Spleen (tissue), 11 donors: ENCODE results near the gene ADAMTS1. TPM values are rescaled to one million over a fixed set of nuclear protein-coding genes. Genes with fewer than 3 reads are reported as not detected.
A peak's percentile ranks its signal among the peaks of the same experiment; 100 is the strongest.
"Not testable (repeated sequence)": the region's sequence is repeated elsewhere in the genome, so short reads cannot be mapped to it uniquely, and the experiment has no call there.

ENCODE experiments used
- DNase-seq: peaks from one replicate; pipeline ENCODE4 v3.0.0-alpha.2; 2020
- H3K27ac ChIP-seq, 8 donors: fragments of 200-600 bp; sonication (generic) in 7 of 8; 1 replicate in 4 of 8; 2 replicates in 4 of 8; pipeline versions ENCODE4 v1.5.0 to v1.8.0; 2016 to 2021; ENCODE audit warnings: inconsistent platforms in 4 of 8, mild to moderate bottlenecking in 4 of 8, moderate library complexity in 1 of 8
- H3K27me3 ChIP-seq, 7 donors: fragments of 200-600 bp; sonication (generic) in 6 of 7; replicated peaks in 1 of 7; 1 replicate in 4 of 7; 2 replicates in 3 of 7; pipeline versions ENCODE4 v1.5.0 to v1.8.0; 2016 to 2021; ENCODE audit warnings: inconsistent platforms in 3 of 7, mild to moderate bottlenecking in 1 of 7
- H3K36me3 ChIP-seq, 6 donors: fragments of 200-600 bp; sonication (generic) in 5 of 6; 1 replicate in 4 of 6; 2 replicates in 2 of 6; pipeline versions ENCODE4 v1.5.0 to v1.8.0; 2016 to 2021; ENCODE audit warnings: inconsistent platforms in 2 of 6
- H3K4me1 ChIP-seq, 6 donors: fragments of 200-600 bp; sonication (generic) in 5 of 6; 1 replicate in 3 of 6; 2 replicates in 3 of 6; pipeline versions ENCODE4 v1.5.0 to v1.8.0; 2016 to 2021; ENCODE audit warnings: inconsistent platforms in 3 of 6
- H3K4me3 ChIP-seq, 8 donors: fragments of 200-600 bp; sonication (generic) in 7 of 8; 1 replicate in 4 of 8; 2 replicates in 4 of 8; pipeline versions ENCODE4 v1.5.0 to v1.8.0; 2016 to 2021; ENCODE audit warnings: inconsistent platforms in 4 of 8, mild to moderate bottlenecking in 4 of 8, moderate library complexity in 2 of 8
- H3K9me3 ChIP-seq, 8 donors: fragments of 200-600 bp; sonication (generic) in 7 of 8; 1 replicate in 4 of 8; 2 replicates in 4 of 8; pipeline versions ENCODE4 v1.5.0 to v1.8.0; 2016 to 2021; ENCODE audit warnings: inconsistent platforms in 4 of 8
- CTCF ChIP-seq, 11 experiments: fragments of 200-600 bp in 7 of 11; fragments of 450-650 bp in 4 of 11; sonication (generic) in 4 of 11; IDR thresholded peaks in 8 of 11; conservative IDR thresholded peaks in 3 of 11; 1 replicate in 7 of 11; 2 replicates in 4 of 11; pipeline versions ENCODE4 v1.4.0 to v1.8.0; 2016 to 2021; ENCODE audit warnings: antibody characterized with exemption in 11 of 11, inconsistent platforms in 4 of 11, mild to moderate bottlenecking in 1 of 11
- POLR2A ChIP-seq, 3 donors: fragments of 450-650 bp; IDR thresholded peaks; one replicate each; pipeline ENCODE4 v1.5.1; 2017; ENCODE audit warnings: antibody characterized with exemption in 3 of 3, mild to moderate bottlenecking in 1 of 3
- POLR2AphosphoS5 ChIP-seq, 3 donors: sonication (generic); formaldehyde crosslinking; IDR thresholded peaks; one replicate each; pipeline ENCODE4 v1.5.1; 2017; ENCODE audit warnings: antibody characterized with exemption in 3 of 3
- WGBS, 5 donors: extraction: QIAGEN DNeasy Blood & Tissue Kit in 3 of 5; methylation state at CpG; one replicate each; pipeline versions ENCODE4 v1.1.5 to v1.1.7; 2013 to 2018; 5-methylcytosine and 5-hydroxymethylcytosine counted together
- intact Hi-C: fragments of 100-400 bp; cut with DNase I; formaldehyde crosslinking; loops from one replicate; pipeline ENCODE4 v1.15.0; 2023; ENCODE audit warnings: low total_unique reads
- polyA plus RNA-seq, 3 donors: library from polyadenylated mRNA; stranded (reverse); fragments of 200-250 nt; gene quantifications; one replicate each; pipeline ENCODE4 v1.2.1, GENCODE V29; 2013
- total RNA-seq, 7 donors: library from RNA; depleted of rRNA in 3 of 7; stranded (reverse); fragments of >200 nt in 3 of 7; fragmentation: NEBNext Ultra II Directional in 4 of 7; extraction: Animal tissue kit (Norgen Biotek cat#: 25700) in 4 of 7; gene quantifications; one replicate each; pipeline versions ENCODE4 v1.1.0 to v1.2.1, GENCODE V29; 2016 to 2021
- donor health status: healthy with polysubstance abuse.
- donor health status: DM: no; HTN: no; CAD: no; lungs with moderate emphysema.
- donor health status: DM: no; HTN: no; CAD: no.
- donor health status: Bipolar disorder and iron deficiency.
- donor health status: healthy.
- donor health status: DM: no; HTN: no; CAD: no.
- donor health status: DM: yes; HTN: yes; CAD: no.

The ADAMTS1 gene
- total and polyA plus RNA-seq, 10 donors = 2.3 to 71.6 (median 21.9) TPM

GRCh38 chr21:26881504-26882228 lies 36.5 kb upstream of the ADAMTS1 start:
- Histone ChIP-seq H3K27me3 (no peaks in the 10 kb centered on the region), H3K9me3 (no peaks in the 10 kb centered on the region), H3K4me1 (no peaks in the 10 kb centered on the region), H3K27ac (no peak overlapping the region), H3K4me3 (no peak overlapping the region), H3K36me3 (no peaks in the 10 kb centered on the region)
- 52 to 60% (median 56%) methylated on average over 4 of the region's 4 CpGs for WGBS, 5 donors
- no peak for TF ChIP-seq POLR2A (IDR thresholded peaks at IDR 0.05)
- no peak for TF ChIP-seq POLR2AphosphoS5 (IDR thresholded peaks at IDR 0.05)
- peak in 4 of 11 experiments; percentile 11 to 39 (median 28) for TF ChIP-seq CTCF (IDR thresholded peaks at IDR 0.05 in 8 of 11, conservative IDR thresholded peaks at IDR 0.05 in 3 of 11)
- DNase-seq = no peak
- intact Hi-C loops = no loop called here

GRCh38 chr21:26877018-26877417 lies 31.8 kb upstream of the ADAMTS1 start:
- no peaks in the 10 kb centered on the region for H3K4me1 ChIP-seq
- no peak for DNase-seq
- H3K27ac ChIP-seq = no peak overlapping the region
- H3K9me3 ChIP-seq = peaks cover 0 to 18% (median 11%) of the 10 kb centered on the region in 8 donors
- WGBS, 5 donors = 58 to 65% (median 60%) methylated on average over 6 of the region's 6 CpGs
- no peak for TF ChIP-seq POLR2A (IDR thresholded peaks at IDR 0.05)
- TF ChIP-seq POLR2AphosphoS5 (IDR thresholded peaks at IDR 0.05) = no peak
- no peak for TF ChIP-seq CTCF (IDR thresholded peaks at IDR 0.05 in 8 of 11, conservative IDR thresholded peaks at IDR 0.05 in 3 of 11)
- H3K4me3 ChIP-seq = no peak overlapping the region
- no peaks in the 10 kb centered on the region for H3K36me3 ChIP-seq
- intact Hi-C loops = no loop called here
- H3K27me3 ChIP-seq = no peaks in the 10 kb centered on the region

GRCh38 chr21:26874347-26874746 lies 29.1 kb upstream of the ADAMTS1 start:
- TF ChIP-seq POLR2AphosphoS5 (IDR thresholded peaks at IDR 0.05) (no peak), POLR2A (IDR thresholded peaks at IDR 0.05) (no peak), CTCF (IDR thresholded peaks at IDR 0.05 in 8 of 11, conservative IDR thresholded peaks at IDR 0.05 in 3 of 11) (no peak)
- no peak for DNase-seq
- no peaks in the 10 kb centered on the region for H3K36me3 ChIP-seq
- H3K27me3 ChIP-seq = no peaks in the 10 kb centered on the region
- no peak overlapping the region for H3K27ac ChIP-seq
- peaks cover 0 to 18% (median 11%) of the 10 kb centered on the region in 8 donors for H3K9me3 ChIP-seq
- H3K4me3 ChIP-seq = no peak overlapping the region
- 89 to 95% (median 93%) methylated on average over 1 of the region's 1 CpG for WGBS, 5 donors
- intact Hi-C loops = no loop called here
- no peaks in the 10 kb centered on the region for H3K4me1 ChIP-seq

- no peaks in the 10 kb centered on the region for H3K27me3 ChIP-seq
- H3K9me3 ChIP-seq = no peaks in the 10 kb centered on the region
- no peak overlapping the region for H3K4me3 ChIP-seq
- DNase-seq = no peak
- TF ChIP-seq POLR2A (IDR thresholded peaks at IDR 0.05) (no peak), POLR2AphosphoS5 (IDR thresholded peaks at IDR 0.05) (no peak), CTCF (IDR thresholded peaks at IDR 0.05 in 8 of 11, conservative IDR thresholded peaks at IDR 0.05 in 3 of 11) (no peak)
- intact Hi-C loops = no loop called here
- no peak overlapping the region for H3K27ac ChIP-seq
- no peaks in the 10 kb centered on the region for H3K36me3 ChIP-seq
- WGBS, 5 donors = 87 to 95% (median 94%) methylated on average over 3 of the region's 3 CpGs
- no peaks in the 10 kb centered on the region for H3K4me1 ChIP-seq
These were observed 20.6 kb upstream of the ADAMTS1 start for GRCh38 chr21:26865857-26866256.

- DNase-seq, H3K4me1 ChIP-seq, H3K27me3 ChIP-seq, H3K9me3 ChIP-seq, H3K4me3 ChIP-seq, H3K27ac ChIP-seq, H3K36me3 ChIP-seq, intact Hi-C loops: not testable (repeated sequence)
- WGBS, 5 donors = 89 to 93% (median 92%) methylated on average over 7 of the region's 7 CpGs
These were observed 11.7 kb upstream of the ADAMTS1 start for GRCh38 chr21:26856871-26857350.

- H3K9me3 ChIP-seq, H3K4me1 ChIP-seq, H3K4me3 ChIP-seq, DNase-seq, H3K27ac ChIP-seq, H3K36me3 ChIP-seq, H3K27me3 ChIP-seq, intact Hi-C loops: not testable (repeated sequence)
- WGBS, 5 donors = 93 to 97% (median 93%) methylated on average over 14 of the region's 14 CpGs
These were observed 9.5 kb upstream of the ADAMTS1 start for GRCh38 chr21:26854695-26855094.
